Limb (tissue), 2 donors: Measurements from ENCODE around the gene CIITA.
"Not testable (repeated sequence)": the region's sequence is repeated elsewhere in the genome, so short reads cannot be mapped to it uniquely, and the experiment has no call there.

ENCODE experiments used
- DNase-seq, 2 donors: peaks; one replicate each; pipeline ENCODE4 v3.0.0-alpha.2; 2016; ENCODE audit errors: extremely low spot score in 2 of 2

Gene CIITA

GRCh38 chr16:10951026-10951425 lies 74.0 kb downstream of the CIITA start:
- DNase-seq: peak in 1 of 2 donors; percentile 30

GRCh38 chr16:10954903-10955302 lies 77.9 kb downstream of the CIITA start:
- DNase-seq: no peak

DNA sequence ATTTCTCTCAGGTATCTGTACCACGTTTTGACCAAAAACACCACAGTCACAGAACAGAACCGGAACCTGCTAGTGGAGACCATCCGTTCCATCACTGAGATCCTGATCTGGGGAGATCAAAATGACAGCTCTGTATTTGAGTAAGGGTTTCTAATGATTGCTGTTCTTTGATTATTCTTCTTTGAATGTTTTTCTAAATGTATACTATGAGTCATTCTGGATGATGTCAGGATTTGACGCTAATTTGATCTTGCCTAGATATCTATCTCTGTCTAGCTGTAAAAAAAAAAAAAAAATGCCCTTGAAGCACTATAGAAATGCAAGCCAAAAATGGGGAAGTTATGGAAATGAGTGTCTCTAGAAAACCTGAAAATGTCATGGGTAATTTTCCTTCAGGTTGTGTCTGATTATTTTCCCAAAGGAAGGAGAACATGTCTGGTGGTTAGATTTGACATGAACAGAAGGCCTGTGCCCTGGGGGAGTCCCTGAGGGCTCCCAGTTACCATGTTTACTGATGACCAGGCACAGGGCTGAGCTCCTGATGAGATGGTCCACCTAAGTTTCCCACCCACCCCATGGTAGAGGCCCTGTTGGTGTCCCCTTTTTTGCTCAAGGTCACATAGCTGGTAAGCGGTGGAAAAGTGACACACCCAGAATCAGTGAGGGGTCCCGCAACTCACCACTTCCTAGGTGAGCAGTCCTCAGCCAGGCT lies 80.9 kb downstream of the CIITA start:
- DNase-seq: no peak

DNA sequence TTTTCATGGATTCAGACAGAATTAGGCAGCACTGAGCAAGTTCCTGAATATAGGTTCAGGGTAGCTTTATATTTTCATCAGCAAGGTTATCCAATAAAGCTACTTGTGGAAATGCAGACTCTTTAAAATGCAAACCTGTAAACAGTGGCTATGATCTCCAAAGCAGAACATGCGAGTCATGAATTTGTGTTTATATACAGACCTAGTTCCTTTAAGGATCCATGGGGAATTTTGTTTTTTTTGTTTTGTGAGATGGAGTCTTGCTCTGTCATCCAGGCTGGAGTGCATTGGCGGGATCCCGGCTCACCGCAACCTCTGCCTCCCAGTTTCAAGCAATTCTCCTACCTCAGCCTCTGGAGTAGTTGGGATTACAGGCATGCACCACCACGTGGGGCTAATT lies 82.2 kb downstream of the CIITA start:
- no peak for DNase-seq

- DNase-seq: no peak
Measured at GRCh38 chr16:10961231-10961630, 84.2 kb downstream of the CIITA start.

GRCh38 chr16:10964039-10964890 lies 87.3 kb downstream of the CIITA start:
- peak; percentile 84 to 91 for DNase-seq

- no peak for DNase-seq
Measured at GRCh38 chr16:10964891-10965326, 87.9 kb downstream of the CIITA start.

DNA sequence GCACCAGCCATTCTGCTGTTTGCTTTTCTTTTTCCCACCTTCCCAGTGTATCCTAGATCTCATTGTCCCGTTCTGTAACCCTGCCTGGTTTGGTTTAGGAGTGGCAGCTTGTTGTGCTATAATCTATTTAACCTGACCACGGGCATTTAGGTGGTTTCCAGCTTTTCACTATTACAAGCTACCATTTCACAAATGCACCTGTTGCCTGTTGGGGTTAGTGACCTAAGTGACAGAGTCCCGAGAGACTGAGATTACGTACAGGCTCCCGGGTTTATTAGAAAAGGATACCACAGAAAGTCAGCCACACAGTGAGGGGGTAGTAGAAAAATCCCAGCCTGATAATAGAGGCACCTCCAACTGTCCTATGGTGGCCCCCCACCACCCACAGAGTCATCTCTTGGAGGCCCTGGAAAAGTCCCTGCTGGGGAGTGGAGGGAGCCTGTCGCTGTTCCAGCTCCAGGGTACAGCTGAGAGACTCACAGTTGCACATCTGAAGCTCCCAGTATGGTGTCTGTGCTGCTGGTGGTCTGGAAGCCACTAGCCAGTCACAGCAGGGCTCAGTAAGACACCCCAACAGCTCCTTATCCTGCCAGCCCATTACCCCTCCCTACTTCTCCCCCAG lies 88.5 kb downstream of the CIITA start:
- no peak for DNase-seq

GRCh38 chr16:10966129-10966528 lies 89.1 kb downstream of the CIITA start:
- no peak for DNase-seq

DNA sequence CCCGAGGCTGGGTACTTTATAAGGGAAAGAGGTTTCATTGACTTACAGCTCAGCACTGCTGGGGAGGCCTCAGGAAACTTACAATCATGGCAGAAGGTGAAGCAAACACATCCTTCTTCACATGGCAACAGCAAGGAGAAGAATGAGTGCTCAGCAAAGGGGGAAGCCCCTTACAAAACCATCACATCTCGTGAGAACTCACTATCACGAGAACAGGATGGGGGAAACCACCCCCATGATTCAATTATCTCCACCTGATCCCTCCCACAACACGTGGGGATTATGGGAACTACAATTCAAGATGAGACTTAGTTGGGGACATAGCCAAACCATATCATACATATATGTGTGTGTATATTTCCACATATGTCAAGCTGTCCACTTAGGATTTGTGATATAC lies 89.6 kb downstream of the CIITA start:
- DNase-seq: not testable (repeated sequence)

GRCh38 chr16:10967986-10968385 lies 91.0 kb downstream of the CIITA start:
- no peak for DNase-seq

DNA sequence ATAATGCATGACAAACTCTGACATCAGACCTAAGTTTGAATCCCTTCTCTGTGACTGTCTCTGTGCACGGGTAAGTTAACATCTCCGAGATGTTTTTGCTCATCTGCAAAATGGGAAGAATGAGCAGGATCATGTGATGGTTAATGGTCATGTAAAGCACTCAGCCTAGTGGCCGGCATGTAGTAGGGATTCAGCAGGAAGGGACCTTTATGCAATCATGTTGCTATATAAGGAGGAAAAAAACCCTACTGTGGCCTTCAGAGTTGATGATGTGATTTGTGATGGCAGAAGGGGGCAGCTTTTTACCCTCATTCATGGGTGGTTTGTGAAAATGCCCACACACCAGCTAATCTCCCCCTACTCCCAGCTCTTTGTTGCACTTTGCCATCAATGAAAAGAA lies 91.5 kb downstream of the CIITA start:
- DNase-seq: no peak

DNA sequence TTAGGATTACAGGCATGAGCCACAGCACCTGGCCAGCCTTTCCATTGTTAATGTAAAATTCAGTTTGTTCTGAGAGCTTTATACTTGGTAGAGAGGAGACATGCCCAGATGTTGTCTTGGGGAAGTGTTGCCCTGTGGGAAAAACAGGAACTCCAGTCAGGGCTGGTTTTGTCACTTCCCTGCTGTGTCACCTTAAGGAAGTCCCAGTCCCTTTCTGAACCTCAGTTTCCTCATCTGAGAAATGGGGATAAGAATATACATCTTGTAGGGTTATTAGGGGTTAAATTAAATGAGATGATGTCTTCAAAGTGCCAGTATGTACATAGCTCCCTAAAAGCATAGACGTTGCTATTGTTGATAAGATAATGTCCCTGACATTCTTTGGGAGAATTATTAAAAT lies 92.6 kb downstream of the CIITA start:
- no peak for DNase-seq

DNA sequence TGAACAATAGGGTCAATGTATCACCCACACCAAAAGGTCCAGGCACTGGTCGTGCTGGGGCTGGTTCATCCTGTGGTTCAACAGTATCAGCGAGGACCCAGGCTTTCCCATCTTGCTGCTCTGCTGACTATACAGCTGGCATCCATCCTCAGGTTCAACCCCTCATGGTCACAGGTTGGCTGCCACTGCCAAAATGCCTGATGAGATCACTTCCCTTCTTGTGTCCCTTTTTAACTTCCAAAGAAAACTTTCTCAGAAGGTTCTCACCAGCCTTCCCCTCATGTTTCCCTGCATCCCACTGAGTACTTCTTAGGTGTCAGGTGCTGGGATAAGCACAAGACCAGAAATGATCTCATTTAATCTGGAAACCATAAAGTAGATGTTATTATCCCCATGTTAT lies 93.1 kb downstream of the CIITA start:
- no peak for DNase-seq

- peak; percentile 59 to 90 for DNase-seq
Measured at GRCh38 chr16:10971560-10971961, 94.6 kb downstream of the CIITA start.

GRCh38 chr16:10972108-10972818 lies 95.3 kb downstream of the CIITA start:
- no peak for DNase-seq

GRCh38 chr16:10972819-10973464 lies 95.9 kb downstream of the CIITA start:
- no peak for DNase-seq

DNA sequence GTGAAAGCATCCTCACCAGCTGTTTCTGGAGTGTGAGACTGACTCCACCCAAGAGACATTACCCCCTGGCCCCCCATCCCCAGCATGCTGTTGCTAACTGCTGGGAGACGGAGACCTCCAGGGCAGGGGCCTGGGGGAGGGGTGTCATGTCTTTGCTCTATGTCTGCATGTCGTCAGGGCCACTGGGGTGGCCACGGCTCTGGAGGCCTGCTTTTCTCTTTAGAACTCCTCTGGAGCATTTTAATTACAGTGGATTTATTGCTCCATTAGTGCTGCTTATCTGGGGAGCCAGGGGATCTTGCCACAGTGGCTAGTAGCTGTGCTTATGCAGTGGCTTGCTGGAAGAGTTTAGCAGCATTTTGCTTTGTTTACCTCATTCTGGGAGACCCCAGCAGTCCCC lies 99.6 kb downstream of the CIITA start:
- DNase-seq: peak in 1 of 2 donors; percentile 54

- DNase-seq: no peak
Measured at GRCh38 chr16:10978124-10978523, 101.1 kb downstream of the CIITA start.

GRCh38 chr16:10978871-10979446 lies 102.0 kb downstream of the CIITA start:
- no peak for DNase-seq
